Activated CD8-positive, alpha-beta T cell treated with anti-CD3 and anti-CD28 coated beads, Interleukin-2, amount 10 ng/mL, durations not matched to agents 7 days and 5 days (primary cell): ENCODE results near the gene ANKRD65. TPM values are rescaled to one million over a fixed set of nuclear protein-coding genes. Genes with fewer than 3 reads are reported as not detected.
"Not testable (repeated sequence)": the region's sequence is repeated elsewhere in the genome, so short reads cannot be mapped to it uniquely, and the experiment has no call there.

Experiments
- ATAC-seq: fragments of 150-1000 bp; cut with Tn5 transposase; one replicate; pipeline ENCODE4 v1.10.0; 2021; ENCODE audit warnings: moderate library complexity
- CTCF ChIA-PET: fragments of 350-600 bp; sonication (Branson Sonifier 250); formaldehyde crosslinking; loops from one replicate; lab custom pipeline; 2021; ENCODE audit warnings: antibody characterized with exemption; lab: Charles Lee
- POLR2A ChIA-PET: fragments of 350-600 bp; sonication (Branson Sonifier 250); formaldehyde crosslinking; loops from one replicate; lab custom pipeline; 2021; ENCODE audit warnings: antibody characterized with exemption; lab: Charles Lee
- DNase-seq: peaks from one replicate; pipeline ENCODE4 v3.0.0-alpha.2; 2020
- H3K27ac Mint-ChIP-seq: one replicate; pipeline ENCODE4 v1.8.0; 2021; ENCODE audit warnings: mild to moderate bottlenecking, mixed read lengths
- H3K27me3 Mint-ChIP-seq: one replicate; pipeline ENCODE4 v1.8.0; 2021; ENCODE audit warnings: low read depth, mixed read lengths
- H3K36me3 Mint-ChIP-seq: one replicate; pipeline ENCODE4 v1.8.0; 2021; ENCODE audit warnings: low read depth, mixed read lengths
- H3K4me1 Mint-ChIP-seq: one replicate; pipeline ENCODE4 v1.8.0; 2021; ENCODE audit warnings: low read depth, mixed read lengths
- H3K4me3 Mint-ChIP-seq: one replicate; pipeline ENCODE4 v1.8.0; 2021; ENCODE audit warnings: mild to moderate bottlenecking, mixed read lengths
- H3K9me3 Mint-ChIP-seq: one replicate; pipeline ENCODE4 v1.8.0; 2022; ENCODE audit warnings: mixed read lengths; ENCODE audit not compliant: insufficient read depth
- total RNA-seq, 2 experiments: library from RNA; stranded (reverse); gene quantifications; one replicate each; pipeline ENCODE4 v1.2.3, GENCODE V29; 2021

The ANKRD65 gene
- total RNA-seq, 2 experiments from 2014 or later = not detected

DNA sequence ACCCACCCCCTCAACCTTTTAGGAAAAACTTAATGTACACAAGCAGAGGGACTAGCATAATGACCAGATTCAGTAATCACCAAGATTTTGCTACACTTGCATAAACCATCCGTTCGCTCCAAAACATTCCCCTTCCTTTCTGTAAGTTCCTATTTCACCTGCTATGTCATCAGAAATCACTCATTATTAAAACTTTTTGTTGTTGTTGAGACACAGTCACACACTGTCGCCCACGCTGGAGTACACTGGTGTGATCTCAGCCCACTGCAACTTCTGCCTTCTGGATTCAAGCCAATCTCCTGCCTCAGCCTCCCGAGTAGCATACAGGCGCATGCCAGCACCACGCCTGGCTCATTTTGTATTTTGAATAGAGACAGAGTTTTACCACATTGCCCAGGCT, 17.4 kb downstream of the ANKRD65 start:
- H3K27ac Mint-ChIP-seq = peak overlapping the region; percentile 41
- DNase-seq (no peak), ATAC-seq (no peak)
- H3K4me3 Mint-ChIP-seq = no peak overlapping the region
- ChIA-PET CTCF (interaction anchor here (1.1 kb wide), 1 partner anchor 28 kb away, joined by 3 read pairs; the partner anchor contains the start of gene AURKAIP1), POLR2A (no interaction called here)
- no peaks in the 10 kb centered on the region for H3K27me3 Mint-ChIP-seq
- peaks cover 66% of the 10 kb centered on the region for H3K36me3 Mint-ChIP-seq
- peaks cover 52% of the 10 kb centered on the region for H3K4me1 Mint-ChIP-seq
- H3K9me3 Mint-ChIP-seq = no peaks in the 10 kb centered on the region

GRCh38 chr1:1402901-1403392, 18.1 kb downstream of the ANKRD65 start:
- ChIA-PET POLR2A (interaction anchor here (0.6 kb wide), 1 partner anchor 317 kb away, joined by 3 read pairs; no protein-coding TSS in a partner anchor), CTCF (interaction anchor here (0.8 to 1.4 kb wide), 3 partner anchors 12 to 31 kb away, joined by 3 to 5 read pairs (median 3); partner anchors contain the start of gene AURKAIP1)
- not testable (repeated sequence) for H3K27me3 Mint-ChIP-seq, H3K4me3 Mint-ChIP-seq, ATAC-seq, H3K9me3 Mint-ChIP-seq, DNase-seq
- Mint-ChIP-seq H3K4me1 (peaks cover 52% of the 10 kb centered on the region), H3K27ac (peak overlapping the region; percentile 41), H3K36me3 (peaks cover 68% of the 10 kb centered on the region)

DNA sequence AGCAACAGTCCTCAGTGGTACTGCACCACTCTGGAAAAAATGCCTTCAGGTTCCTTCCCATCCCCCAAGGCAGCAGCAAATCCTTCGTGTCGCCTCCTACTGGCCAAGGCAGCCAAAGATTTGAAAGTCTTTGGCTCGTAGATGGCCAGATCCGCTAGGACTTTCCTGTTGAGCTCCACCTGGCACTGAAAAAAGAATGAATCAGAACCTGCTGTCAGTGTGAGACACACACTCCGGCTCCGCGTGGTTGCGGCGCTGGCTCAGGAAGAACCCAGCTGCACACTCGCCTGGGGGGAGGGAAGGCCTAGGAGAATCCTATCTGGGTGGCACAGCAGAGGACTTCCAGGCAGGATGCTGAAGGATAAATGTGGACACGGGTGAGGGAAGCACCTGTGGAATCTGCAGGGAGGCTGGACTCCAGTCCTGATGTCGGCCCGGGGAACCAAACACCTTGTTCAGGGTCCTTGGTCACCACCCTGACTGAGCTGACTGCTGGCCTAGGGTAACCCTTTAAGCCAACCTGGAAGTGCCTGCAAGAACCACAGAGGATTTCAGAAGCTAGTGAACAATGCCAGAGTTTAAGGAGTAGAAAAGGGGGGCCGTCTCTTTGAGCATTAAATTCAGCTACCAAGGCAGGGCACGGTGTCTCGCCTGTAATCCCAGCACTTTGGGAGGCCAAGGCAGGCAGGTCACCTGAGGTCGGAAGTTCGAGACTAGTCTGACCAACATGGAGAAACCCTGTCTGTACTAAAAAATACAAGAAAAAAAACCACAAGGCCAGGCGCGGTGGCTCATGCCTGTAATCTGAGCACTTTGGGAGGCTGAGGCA, 18.8 kb downstream of the ANKRD65 start:
- H3K4me3 Mint-ChIP-seq = peak overlapping the region; percentile 56
- peaks cover 57% of the 10 kb centered on the region for H3K4me1 Mint-ChIP-seq
- H3K27ac Mint-ChIP-seq = peak overlapping the region; percentile 70
- no peaks in the 10 kb centered on the region for H3K27me3 Mint-ChIP-seq
- ChIA-PET CTCF (interaction anchor here (0.8 to 1.4 kb wide), 3 partner anchors 13 to 30 kb away, joined by 3 to 5 read pairs (median 3); partner anchors contain the start of gene AURKAIP1), POLR2A (interaction anchor here (0.6 kb wide), 1 partner anchor 318 kb away, joined by 3 read pairs; no protein-coding TSS in a partner anchor)
- peaks cover 72% of the 10 kb centered on the region for H3K36me3 Mint-ChIP-seq
- DNase-seq (peak; percentile 48), ATAC-seq (no peak)
- no peaks in the 10 kb centered on the region for H3K9me3 Mint-ChIP-seq

DNA sequence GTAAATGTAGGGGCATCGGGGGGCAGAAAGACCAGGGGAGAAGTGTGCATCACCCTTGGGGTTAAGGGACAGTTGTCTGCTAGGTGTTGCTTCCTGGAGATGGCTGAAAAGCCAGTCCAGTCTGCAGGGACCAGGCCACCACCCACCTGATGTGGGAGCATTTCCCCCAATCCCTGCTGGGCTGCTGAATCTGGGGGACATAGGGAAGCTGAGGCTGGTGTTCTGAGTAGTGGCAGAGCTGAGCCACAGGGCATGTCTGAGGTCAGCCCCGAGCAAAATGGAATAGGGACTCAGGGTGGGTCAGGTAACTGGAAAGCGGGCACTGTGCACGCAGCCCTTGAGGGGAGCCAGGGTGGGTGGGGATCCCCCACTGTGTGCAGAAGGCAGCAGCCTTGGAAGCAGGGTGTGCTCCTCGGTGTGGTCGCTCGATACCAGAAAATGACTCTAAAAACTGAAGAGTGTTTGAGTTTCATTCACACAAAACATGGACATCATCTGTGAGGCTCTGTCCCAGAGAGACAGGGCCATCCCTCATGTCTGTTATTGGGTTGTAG, 19.5 kb downstream of the ANKRD65 start:
- H3K27ac Mint-ChIP-seq = peak overlapping the region; percentile 70
- H3K27me3 Mint-ChIP-seq = no peaks in the 10 kb centered on the region
- peaks cover 72% of the 10 kb centered on the region for H3K36me3 Mint-ChIP-seq
- CTCF ChIA-PET = no interaction called here
- DNase-seq (no peak), ATAC-seq (no peak)
- H3K9me3 Mint-ChIP-seq = no peaks in the 10 kb centered on the region
- POLR2A ChIA-PET = no interaction called here
- H3K4me1 Mint-ChIP-seq = peaks cover 60% of the 10 kb centered on the region
- peak overlapping the region; percentile 56 for H3K4me3 Mint-ChIP-seq

- H3K4me1 Mint-ChIP-seq = peaks cover 53% of the 10 kb centered on the region
- H3K27ac Mint-ChIP-seq = peak overlapping the region; percentile 90
- ATAC-seq (no peak), DNase-seq (no peak)
- ChIA-PET POLR2A (interaction anchor here (0.7 to 3.6 kb wide), 6 partner anchors 9 to 214 kb away, joined by 3 to 41 read pairs (median 5); partner anchors contain the start of gene AURKAIP1), CTCF (interaction anchor here (0.8 to 2.9 kb wide), 5 partner anchors 24 to 104 kb away, joined by 3 to 13 read pairs (median 3); partner anchors contain the start of gene AURKAIP1)
- H3K4me3 Mint-ChIP-seq = peak overlapping the region; percentile 92
- H3K36me3 Mint-ChIP-seq = peaks cover 65% of the 10 kb centered on the region
- H3K9me3 Mint-ChIP-seq = no peaks in the 10 kb centered on the region
- H3K27me3 Mint-ChIP-seq = no peaks in the 10 kb centered on the region
These were observed 20.3 kb downstream of the ANKRD65 start for GRCh38 chr1:1400576-1401456.

- peak overlapping the region; percentile 90 for H3K27ac Mint-ChIP-seq
- H3K4me1 Mint-ChIP-seq = peaks cover 52% of the 10 kb centered on the region
- H3K27me3 Mint-ChIP-seq = no peaks in the 10 kb centered on the region
- H3K9me3 Mint-ChIP-seq = no peaks in the 10 kb centered on the region
- DNase-seq (peak; percentile 45), ATAC-seq (peak; percentile 1)
- peak overlapping the region; percentile 92 for H3K4me3 Mint-ChIP-seq
- ChIA-PET CTCF (interaction anchor here (0.8 to 2.9 kb wide), 8 partner anchors 8 to 212 kb away, joined by 3 to 13 read pairs (median 4); partner anchors contain the start of gene AURKAIP1), POLR2A (interaction anchor here (0.7 to 3.6 kb wide), 7 partner anchors 8 to 214 kb away, joined by 3 to 41 read pairs (median 6); partner anchors contain the start of genes AURKAIP1 and MRPL20)
- peaks cover 65% of the 10 kb centered on the region for H3K36me3 Mint-ChIP-seq
These were observed 21.1 kb downstream of the ANKRD65 start for GRCh38 chr1:1399872-1400575.

- peak; percentile 96 for ATAC-seq
- ChIA-PET CTCF (interaction anchor here (0.7 to 2.9 kb wide), 10 partner anchors 8 to 212 kb away, joined by 3 to 13 read pairs (median 4); partner anchors contain the start of gene AURKAIP1), POLR2A (interaction anchor here (0.6 to 3.6 kb wide), 6 partner anchors 8 to 215 kb away, joined by 3 to 41 read pairs (median 8); partner anchors contain the start of genes AURKAIP1 and MRPL20)
- H3K36me3 Mint-ChIP-seq = peaks cover 63% of the 10 kb centered on the region
- H3K27me3 Mint-ChIP-seq = no peaks in the 10 kb centered on the region
- peak; percentile 99 for DNase-seq
- H3K9me3 Mint-ChIP-seq = no peaks in the 10 kb centered on the region
- peak within 1 kb of the TSS; percentile 90 for H3K27ac Mint-ChIP-seq
- peak within 1 kb of the TSS; percentile 92 for H3K4me3 Mint-ChIP-seq
- H3K4me1 Mint-ChIP-seq = peaks cover 51% of the 10 kb centered on the region
These were observed 21.7 kb downstream of the ANKRD65 start, which contains the start of gene CCNL2 for GRCh38 chr1:1399187-1399871. CCNL2 (minus strand) TSS chr1:1399335; CDS start chr1:1399306, 29 bp downstream.

GRCh38 chr1:1398677-1399186, 22.3 kb downstream of the ANKRD65 start:
- H3K4me3 Mint-ChIP-seq = peak overlapping the region; percentile 92
- no peak for DNase-seq
- H3K9me3 Mint-ChIP-seq = no peaks in the 10 kb centered on the region
- peaks cover 67% of the 10 kb centered on the region for H3K36me3 Mint-ChIP-seq
- peak overlapping the region; percentile 86 for H3K27ac Mint-ChIP-seq
- ChIA-PET POLR2A (interaction anchor here (1.0 to 3.6 kb wide), 4 partner anchors 8 to 42 kb away, joined by 5 to 41 read pairs (median 14); partner anchors contain the start of genes AURKAIP1 and MRPL20), CTCF (interaction anchor here (0.7 to 2.9 kb wide), 9 partner anchors 8 to 211 kb away, joined by 3 to 13 read pairs (median 4); partner anchors contain the start of gene AURKAIP1)
- ATAC-seq = peak; percentile 13
- H3K4me1 Mint-ChIP-seq = peaks cover 49% of the 10 kb centered on the region
- H3K27me3 Mint-ChIP-seq = no peaks in the 10 kb centered on the region

GRCh38 chr1:1397839-1398523, 23.1 kb downstream of the ANKRD65 start:
- ATAC-seq (no peak), DNase-seq (no peak)
- Mint-ChIP-seq H3K4me3 (peak overlapping the region; percentile 92), H3K27me3 (no peaks in the 10 kb centered on the region), H3K36me3 (peaks cover 69% of the 10 kb centered on the region), H3K4me1 (peaks cover 48% of the 10 kb centered on the region), H3K9me3 (no peaks in the 10 kb centered on the region), H3K27ac (peak overlapping the region; percentile 86)
- ChIA-PET CTCF (interaction anchor here (0.9 to 1.5 kb wide), 3 partner anchors 23 to 26 kb away, joined by 3 to 7 read pairs (median 7); partner anchors contain the start of gene AURKAIP1), POLR2A (interaction anchor here (3.6 kb wide), 1 partner anchor 22 kb away, joined by 41 read pairs; the partner anchor contains the start of gene AURKAIP1)
